GM23338 (cell line): ENCODE data around the gene IGF2BP2. TPM values are rescaled to one million over a fixed set of nuclear protein-coding genes. Genes with fewer than 3 reads are reported as not detected.

ENCODE experiments used
- REST ChIP-seq: IDR thresholded peaks from one replicate; pipeline ENCODE4 v1.6.1; 2018; ENCODE audit warnings: antibody characterized with exemption; ENCODE audit not compliant: unreplicated experiment
- ZNF114 ChIP-seq: fragments of 250-450 bp; sonication (Bioruptor Pico); IDR thresholded peaks from 2 replicates; pipeline ENCODE4 v1.5.0; 2020; ENCODE audit warnings: mild to moderate bottlenecking, moderate library complexity
- ZNF462 ChIP-seq: fragments of 250-450 bp; sonication (Bioruptor Pico); IDR thresholded peaks from 2 replicates; pipeline ENCODE4 v1.5.0; 2020; ENCODE audit warnings: mild to moderate bottlenecking, moderate library complexity
- polyA plus RNA-seq: library from polyadenylated mRNA; unstranded; fragments of >200 nt; fragmentation: Nextera tagmentation; extraction: Ambion mirVana; gene quantifications from 2 replicates; pipeline ENCODE4 v1.2.1, GENCODE V29; 2016
- total RNA-seq: library from RNA; depleted of rRNA; stranded (reverse); fragments of >200 nt; shearing (Covaris generic); gene quantifications from 2 replicates; pipeline ENCODE4 v1.2.3, GENCODE V29; 2014

Gene IGF2BP2
- total and polyA plus RNA-seq, 2 experiments from 2014 or later = 82.9 to 84.5 TPM

GRCh38 chr3:185659942-185660921 lies 164.6 kb downstream of the IGF2BP2 start (continued):
- no peak for TF ChIP-seq ZNF462
- TF ChIP-seq REST = no peak
- no peak for TF ChIP-seq ZNF114
